CD14-positive monocyte (primary cell): ENCODE measurements around the gene CMTM5. TPM values are rescaled to one million over a fixed set of nuclear protein-coding genes. Genes with fewer than 3 reads are reported as not detected.

Source experiments
- DNase-seq, 3 donors: peaks; one replicate each; pipeline ENCODE4 v3.0.0-alpha.2; 2011 to 2022
- H2AFZ ChIP-seq: 2 replicates; pipeline ENCODE4 v1.6.0; 2012; ENCODE audit warnings: mild to moderate bottlenecking, low read depth, low read length, inconsistent platforms; ENCODE audit not compliant: insufficient read depth, poor library complexity, severe bottlenecking
- H3K27ac ChIP-seq, 2 donors: 1 replicate in 1 of 2; 2 replicates in 1 of 2; pipeline ENCODE4 v1.5.1; 2012 to 2013; ENCODE audit warnings: low read length in 2 of 2, control low read depth in 1 of 2, inconsistent platforms in 1 of 2, low read depth in 1 of 2, mild to moderate bottlenecking in 1 of 2
- H3K27me3 ChIP-seq, 2 donors: one replicate each; pipeline versions ENCODE4 v1.6.0 to v1.6.1; 2011 to 2013; ENCODE audit warnings: low read length in 2 of 2; ENCODE audit not compliant: control insufficient read depth in 2 of 2, insufficient read depth in 2 of 2
- H3K36me3 ChIP-seq, 2 donors: replicated peaks in 1 of 2; 1 replicate in 1 of 2; 2 replicates in 1 of 2; pipeline versions ENCODE4 v1.5.1 to v1.6.1; 2012 to 2013; ENCODE audit warnings: low read length in 2 of 2, control low read depth in 1 of 2, inconsistent platforms in 1 of 2, mild to moderate bottlenecking in 1 of 2; ENCODE audit not compliant: insufficient read depth in 2 of 2, control insufficient read depth in 1 of 2
- H3K4me1 ChIP-seq, 2 donors: 1 replicate in 1 of 2; 2 replicates in 1 of 2; pipeline versions ENCODE4 v1.5.1 to v1.6.1; 2012 to 2013; ENCODE audit warnings: low read length in 2 of 2, control low read depth in 1 of 2, inconsistent platforms in 1 of 2, mild to moderate bottlenecking in 1 of 2, moderate library complexity in 1 of 2; ENCODE audit not compliant: insufficient read depth in 2 of 2, control insufficient read depth in 1 of 2
- H3K4me2 ChIP-seq: replicated peaks from 2 replicates; pipeline ENCODE3; 2012; ENCODE audit warnings: low read length, moderate library complexity, mild to moderate bottlenecking; ENCODE audit not compliant: poor library complexity, severe bottlenecking; ENCODE audit errors: extremely low read depth
- H3K4me3 ChIP-seq, 3 experiments: fragments of 200-600 bp in 1 of 3; sonication (generic) in 1 of 3; replicated peaks in 1 of 3; 1 replicate in 2 of 3; 2 replicates in 1 of 3; pipeline ENCODE4 v1.5.1; 2011 to 2013; ENCODE audit warnings: low read length in 3 of 3, mild to moderate bottlenecking in 3 of 3, control low read depth in 2 of 3, low read depth in 2 of 3, inconsistent platforms in 1 of 3, moderate library complexity in 1 of 3
- H3K79me2 ChIP-seq: 2 replicates; pipeline ENCODE4 v1.6.0; 2012; ENCODE audit warnings: mild to moderate bottlenecking, control low read depth, inconsistent platforms, low read length, moderate library complexity; ENCODE audit not compliant: insufficient read depth
- H3K9ac ChIP-seq: 2 replicates; pipeline ENCODE4 v1.6.0; 2017; ENCODE audit warnings: low read length, mild to moderate bottlenecking; ENCODE audit not compliant: insufficient read depth, poor library complexity, severe bottlenecking
- H3K9me3 ChIP-seq, 2 donors: replicated peaks in 1 of 2; 1 replicate in 1 of 2; 2 replicates in 1 of 2; pipeline versions ENCODE4 v1.5.1 to v1.6.1; 2012 to 2013; ENCODE audit warnings: low read length in 2 of 2, control low read depth in 1 of 2; ENCODE audit not compliant: control insufficient read depth in 1 of 2, insufficient read depth in 1 of 2
- H4K20me1 ChIP-seq: 2 replicates; pipeline ENCODE4 v1.6.0; 2012; ENCODE audit warnings: mild to moderate bottlenecking, low read length, control low read depth, moderate library complexity; ENCODE audit not compliant: insufficient read depth
- H3K27ac Mint-ChIP-seq, 7 donors: one replicate each; pipeline ENCODE4 v1.8.0; 2020; ENCODE audit warnings: mild to moderate bottlenecking in 7 of 7, mixed read lengths in 7 of 7, moderate library complexity in 6 of 7, inconsistent platforms in 2 of 7
- H3K27me3 Mint-ChIP-seq, 3 donors: one replicate each; pipeline ENCODE4 v1.8.0; 2021 to 2022; ENCODE audit warnings: low read depth in 3 of 3, mild to moderate bottlenecking in 3 of 3, mixed read lengths in 3 of 3, moderate library complexity in 3 of 3, inconsistent platforms in 1 of 3
- H3K36me3 Mint-ChIP-seq, 2 donors: one replicate each; pipeline ENCODE4 v1.8.0; 2020; ENCODE audit warnings: mixed read lengths in 2 of 2, inconsistent platforms in 1 of 2, mild to moderate bottlenecking in 1 of 2
- H3K4me1 Mint-ChIP-seq: one replicate; pipeline ENCODE4 v1.8.0; 2020; ENCODE audit warnings: mild to moderate bottlenecking, mixed read lengths
- H3K4me3 Mint-ChIP-seq, 2 donors: one replicate each; pipeline ENCODE4 v1.8.0; 2020; ENCODE audit warnings: mild to moderate bottlenecking in 2 of 2, mixed read lengths in 2 of 2, moderate library complexity in 1 of 2
- H3K9me3 Mint-ChIP-seq, 7 donors: one replicate each; pipeline ENCODE4 v1.8.0; 2020 to 2022; ENCODE audit warnings: mixed read lengths in 7 of 7, mild to moderate bottlenecking in 6 of 7, moderate library complexity in 6 of 7, inconsistent platforms in 2 of 7
- CTCF ChIP-seq: fragments of 200-600 bp; IDR thresholded peaks from one replicate; pipeline ENCODE4 v1.8.0; 2022; ENCODE audit warnings: antibody characterized with exemption, mild to moderate bottlenecking
- WGBS: methylation state at CpG from one replicate; pipeline ENCODE4 v1.1.5; 2013; ENCODE audit warnings: missing lambda C conversion rate; ENCODE audit not compliant: insufficient coverage; 5-methylcytosine and 5-hydroxymethylcytosine counted together
- intact Hi-C, 2 donors: fragments of 100-400 bp; cut with micrococcal nuclease; formaldehyde crosslinking; loops; one replicate each; pipeline versions ENCODE4 v1.15.0 to v1.15.1; 2023
- polyA plus RNA-seq, 3 donors: library from polyadenylated mRNA; depleted of rRNA in 1 of 3; unstranded in 2 of 3; stranded (reverse) in 1 of 3; fragments of 300-500 nt in 2 of 3; fragments of >200 nt in 1 of 3; fragmentation: Illumina TruSeq in 2 of 3; gene quantifications; 1 replicate in 2 of 3; 2 replicates in 1 of 3; pipeline ENCODE4 v1.2.3, GENCODE V29; 2012 to 2021

CMTM5 gene
- polyA plus RNA-seq, 3 donors = 0.93 to 1.1 TPM; not detected in 1

- Histone ChIP-seq H3K9ac (no peak overlapping the region), H3K4me2 (no peak overlapping the region), H3K27me3 (peaks cover 15 to 37% of the 10 kb centered on the region in 2 donors), H3K79me2 (no peaks in the 10 kb centered on the region), H3K9me3 (peaks cover 0 to 11% of the 10 kb centered on the region in 2 donors), H2AFZ (no peak overlapping the region), H3K4me3 (no peak overlapping the region), H3K27ac (no peak overlapping the region), H3K4me1 (no peaks in the 10 kb centered on the region), H4K20me1 (no peaks in the 10 kb centered on the region), H3K36me3 (no peaks in the 10 kb centered on the region)
- Mint-ChIP-seq H3K27ac (no peak overlapping the region), H3K4me1 (peaks cover under 1% of the 10 kb centered on the region), H3K36me3 (peaks cover 0 to under 1% of the 10 kb centered on the region in 2 donors), H3K27me3 (peaks cover 26 to 30% (median 30%) of the 10 kb centered on the region in 3 donors), H3K4me3 (no peak overlapping the region), H3K9me3 (peaks cover 0 to 5% (median 0%) of the 10 kb centered on the region in 7 donors)
- no peak for DNase-seq
- WGBS = 92% methylated on average over 2 of the region's 3 CpGs
- TF ChIP-seq CTCF = no peak
- intact Hi-C loops = no loop called here
Measured at GRCh38 chr14:23358042-23358441, 18.8 kb upstream of the CMTM5 start.

GRCh38 chr14:23358553-23359166 is 18.2 kb upstream of the CMTM5 start:
- WGBS = 95% methylated on average over 10 of the region's 12 CpGs
- Histone ChIP-seq H3K4me1 (no peaks in the 10 kb centered on the region), H3K36me3 (no peaks in the 10 kb centered on the region), H3K9me3 (peaks cover 0 to 5% of the 10 kb centered on the region in 2 donors), H3K27ac (no peak overlapping the region), H3K4me3 (no peak overlapping the region), H3K79me2 (no peaks in the 10 kb centered on the region), H4K20me1 (no peaks in the 10 kb centered on the region), H3K9ac (no peak overlapping the region), H3K27me3 (peaks cover 9 to 36% of the 10 kb centered on the region in 2 donors), H3K4me2 (no peak overlapping the region), H2AFZ (no peak overlapping the region)
- DNase-seq = no peak
- TF ChIP-seq CTCF = no peak
- H3K4me1 Mint-ChIP-seq = no peaks in the 10 kb centered on the region
- H3K36me3 Mint-ChIP-seq = no peaks in the 10 kb centered on the region
- H3K4me3 Mint-ChIP-seq = no peak overlapping the region
- H3K27me3 Mint-ChIP-seq = peaks cover 25 to 30% (median 29%) of the 10 kb centered on the region in 3 donors
- no peak overlapping the region for H3K27ac Mint-ChIP-seq
- intact Hi-C loops = no loop called here
- H3K9me3 Mint-ChIP-seq = peaks cover 0 to 4% (median 0%) of the 10 kb centered on the region in 7 donors
